HG03039 (cell line): ENCODE data around the gene ZNF786.
"Not testable (repeated sequence)": the region's sequence is repeated elsewhere in the genome, so short reads cannot be mapped to it uniquely, and the experiment has no call there.

Experiments
- ATAC-seq: cut with Tn5 transposase; IDR thresholded peaks from one replicate; pipeline ENCODE4 v1.9.1; 2021; ENCODE audit warnings: mild to moderate bottlenecking, moderate library complexity; ENCODE audit not compliant: unreplicated experiment

The ZNF786 gene

GRCh38 chr7:149031353-149031910, 59.1 kb downstream of the ZNF786 start:
- ATAC-seq = no peak

- ATAC-seq = not testable (repeated sequence)
Measured at GRCh38 chr7:149030439-149030838, 60.1 kb downstream of the ZNF786 start.

- peak; percentile 93 for ATAC-seq
Measured at GRCh38 chr7:149028346-149029109, 62.0 kb downstream of the ZNF786 start, which contains the start of gene PDIA4. TSS of gene PDIA4 (minus strand) at chr7:149028505. CDS start at chr7:149028408, 97 bp downstream.

GRCh38 chr7:149027611-149028345, 62.7 kb downstream of the ZNF786 start:
- ATAC-seq = no peak

GRCh38 chr7:149027055-149027454, 63.5 kb downstream of the ZNF786 start:
- ATAC-seq = no peak

- no peak for ATAC-seq
Measured at GRCh38 chr7:149023662-149024061, 66.9 kb downstream of the ZNF786 start.

GRCh38 chr7:149022756-149023360, 67.7 kb downstream of the ZNF786 start:
- no peak for ATAC-seq

GRCh38 chr7:149021725-149022062, 68.8 kb downstream of the ZNF786 start:
- ATAC-seq = no peak

- no peak for ATAC-seq
Measured at GRCh38 chr7:149020483-149020882, 70.0 kb downstream of the ZNF786 start.
